Right ventricle myocardium superior (tissue), 1 donor: ENCODE data around the gene C1QTNF6. TPM values are rescaled to one million over a fixed set of nuclear protein-coding genes. Genes with fewer than 3 reads are reported as not detected.
A peak's percentile ranks its signal among the peaks of the same experiment; 100 is the strongest.
"Not testable (repeated sequence)": the region's sequence is repeated elsewhere in the genome, so short reads cannot be mapped to it uniquely, and the experiment has no call there.

Source experiments
- ATAC-seq: fragments of 200-7000 bp; cut with Tn5 transposase; one replicate; pipeline ENCODE4 v1.9.1; 2020; ENCODE audit warnings: mild to moderate bottlenecking; ENCODE audit not compliant: poor library complexity
- DNase-seq: peaks from one replicate; pipeline ENCODE4 v3.0.0-alpha.2; 2020
- intact Hi-C: fragments of 100-400 bp; cut with DNase I; formaldehyde crosslinking; loops from one replicate; pipeline ENCODE4 v1.11.2; 2022
- total RNA-seq: library from RNA; stranded (reverse); fragmentation: NEBNext Ultra II Directional; extraction: Animal tissue kit (Norgen Biotek cat#: 25700); gene quantifications from one replicate; pipeline ENCODE4 v1.2.1, GENCODE V29; 2021
- donor health status: DM: no; HTN: yes; CAD: no; lungs with severe emphysema.

Gene C1QTNF6
- total RNA-seq, 1 donor from 2014 or later = 1.5 TPM

DNA sequence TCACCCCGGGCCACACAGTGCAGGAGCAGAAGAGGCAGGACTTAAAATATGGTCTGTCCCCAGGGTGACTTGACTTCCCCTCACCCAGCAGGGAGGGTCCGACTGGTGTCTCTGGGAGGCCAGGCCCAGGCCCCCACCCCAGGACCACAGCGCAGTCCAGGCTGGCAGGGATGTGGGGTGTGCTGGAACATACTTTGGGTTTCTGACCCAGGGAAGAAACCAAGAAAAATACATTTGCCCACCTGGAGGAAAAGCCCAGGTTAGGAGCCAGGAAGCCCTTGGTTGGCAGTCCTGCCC is 5.2 kb downstream of the C1QTNF6 start:
- no peak for ATAC-seq
- DNase-seq = no peak
- intact Hi-C loops = no loop called here

GRCh38 chr22:37182101-37182948 is 5.7 kb downstream of the C1QTNF6 start:
- ATAC-seq (no peak), DNase-seq (no peak)
- intact Hi-C loops = no loop called here

- intact Hi-C loops = no loop called here
- ATAC-seq (no peak), DNase-seq (no peak)
Observed at GRCh38 chr22:37181681-37182080, 6.4 kb downstream of the C1QTNF6 start.

GRCh38 chr22:37180531-37181231 is 7.4 kb downstream of the C1QTNF6 start:
- ATAC-seq = no peak
- no peak for DNase-seq
- intact Hi-C loops = no loop called here

DNA sequence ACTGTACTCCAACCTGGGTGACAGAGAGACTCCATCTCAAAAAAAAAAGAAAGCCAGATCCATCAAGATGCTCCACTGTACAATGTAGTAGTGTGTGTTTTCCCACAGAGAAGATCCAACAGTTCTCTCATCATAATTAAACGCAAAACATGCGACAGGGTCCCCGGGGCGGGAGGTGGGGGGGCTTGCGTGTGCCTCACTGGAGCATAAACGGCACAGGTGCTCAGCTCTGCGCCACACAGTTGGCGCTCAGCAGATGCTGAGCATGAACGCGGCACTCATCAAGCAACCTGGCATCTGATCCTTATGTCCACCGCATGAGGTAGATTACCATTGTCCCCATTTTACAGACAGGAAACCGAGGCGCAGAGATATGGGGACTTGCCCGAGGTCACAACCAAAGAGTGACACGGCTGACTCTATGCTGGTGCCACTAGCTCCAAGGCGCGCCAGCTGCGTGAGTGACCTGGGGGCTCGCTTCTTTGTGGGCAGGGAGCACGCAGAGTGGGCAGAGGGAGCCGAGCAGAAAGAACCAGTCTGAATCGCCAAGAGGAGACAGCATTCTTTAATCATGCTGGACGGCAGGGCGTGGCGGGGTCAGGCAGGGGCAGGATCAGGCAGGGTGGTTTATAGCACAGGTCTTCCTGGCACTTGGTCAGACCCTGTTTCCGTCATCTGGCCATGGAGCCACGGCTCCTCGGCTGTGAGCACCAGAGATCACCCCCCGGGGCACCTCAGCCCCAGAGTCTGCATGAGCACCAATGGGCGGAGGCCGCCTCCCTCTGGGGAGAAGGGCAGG is 8.2 kb downstream of the C1QTNF6 start:
- ATAC-seq = no peak
- intact Hi-C loops = no loop called here
- no peak for DNase-seq

DNA sequence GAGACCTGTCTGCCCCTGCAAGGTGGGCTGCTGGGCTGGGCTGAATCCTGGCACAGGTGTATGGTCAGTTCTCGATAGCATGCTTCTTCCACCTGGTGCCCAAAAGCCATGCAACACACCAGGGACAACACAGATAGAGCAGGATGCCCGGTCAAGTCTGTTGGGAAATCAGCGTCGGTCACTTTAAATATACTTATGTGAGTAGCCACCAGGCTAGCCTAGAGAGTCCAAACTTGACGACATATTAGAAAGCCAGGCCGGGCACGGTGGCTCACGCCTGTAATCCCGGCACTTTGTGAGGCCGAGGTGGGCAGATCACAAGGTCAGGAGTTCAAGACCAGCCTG is 8.9 kb downstream of the C1QTNF6 start:
- ATAC-seq (no peak), DNase-seq (peak; percentile 42)
- intact Hi-C loops = no loop called here

DNA sequence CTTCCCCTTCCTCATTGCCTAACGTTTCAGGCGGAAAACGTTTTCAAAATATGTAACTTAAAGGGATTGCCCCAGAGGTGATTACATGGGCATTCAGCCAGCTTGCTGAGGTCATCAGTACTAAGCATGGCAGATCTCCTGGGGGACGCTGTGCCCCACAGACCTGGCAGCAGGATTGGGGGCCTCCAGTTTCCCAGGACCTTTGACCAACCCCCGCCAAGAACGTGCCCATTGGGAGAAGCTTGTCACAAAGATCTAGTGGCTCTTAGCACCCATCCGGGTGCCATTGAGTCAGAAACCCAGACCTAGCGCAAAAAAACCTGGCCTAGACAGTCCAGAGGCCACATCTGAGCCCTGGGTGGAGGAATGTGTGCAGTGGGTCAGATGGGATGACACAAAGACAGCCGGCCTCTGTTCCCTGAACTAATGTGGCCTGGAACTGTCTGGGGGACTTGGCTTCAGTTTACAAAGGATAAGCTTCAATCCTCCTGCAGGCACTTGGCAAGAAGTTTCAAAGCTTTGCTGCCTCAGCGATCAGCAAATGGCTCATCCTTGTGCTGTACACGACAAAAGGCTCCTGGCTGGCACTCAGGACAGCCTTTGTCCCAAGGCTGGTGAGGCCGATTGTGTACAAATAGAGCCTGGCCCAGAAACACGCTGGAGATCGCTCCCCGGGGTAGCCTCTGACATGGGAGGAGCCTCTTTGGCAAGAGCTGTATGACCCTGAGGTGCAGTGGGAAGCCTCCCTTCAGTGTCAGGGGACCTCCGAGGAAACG is 9.5 kb downstream of the C1QTNF6 start:
- intact Hi-C loops = no loop called here
- peak; percentile 5 for ATAC-seq
- DNase-seq = peak; percentile 26

DNA sequence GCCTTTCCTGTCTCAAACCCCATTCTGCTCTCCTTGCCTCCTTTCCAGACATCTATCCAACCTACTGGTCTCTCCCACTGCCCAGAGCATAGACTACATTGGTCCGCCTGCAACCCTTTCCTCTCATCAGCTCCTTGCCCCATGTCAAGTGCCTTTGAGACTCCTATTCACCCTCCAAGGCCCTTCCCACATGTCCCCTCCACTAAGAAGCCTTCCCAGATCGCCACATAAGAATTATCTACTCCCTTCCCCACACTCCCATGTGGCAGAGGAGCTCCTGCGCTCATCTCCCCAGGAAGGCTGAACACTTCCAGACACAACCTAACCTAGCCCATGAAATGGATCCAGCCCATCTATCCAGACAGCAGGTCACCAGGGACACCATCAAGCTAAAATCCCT is 10.3 kb downstream of the C1QTNF6 start:
- DNase-seq (no peak), ATAC-seq (no peak)
- intact Hi-C loops = no loop called here

DNA sequence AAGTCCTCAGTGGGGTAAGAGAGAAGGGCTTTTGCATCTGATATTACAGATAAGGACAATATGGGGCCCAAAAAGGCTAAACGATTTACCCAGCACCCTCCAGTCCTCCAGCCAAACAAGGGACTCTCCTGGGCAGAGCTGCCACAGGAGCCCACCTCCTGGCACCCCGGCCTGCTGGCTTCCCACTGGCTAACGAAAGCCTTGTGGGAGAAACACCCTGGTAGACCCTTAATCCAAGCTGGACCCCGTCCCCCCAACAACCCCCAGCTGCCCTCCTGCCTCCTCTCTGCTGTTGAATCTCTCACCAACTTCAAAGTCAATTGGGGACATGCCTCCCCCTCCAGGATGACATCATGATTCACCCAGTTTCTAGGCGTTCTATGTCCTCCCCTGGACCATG is 10.8 kb downstream of the C1QTNF6 start:
- DNase-seq = no peak
- intact Hi-C loops = no loop called here
- no peak for ATAC-seq

DNA sequence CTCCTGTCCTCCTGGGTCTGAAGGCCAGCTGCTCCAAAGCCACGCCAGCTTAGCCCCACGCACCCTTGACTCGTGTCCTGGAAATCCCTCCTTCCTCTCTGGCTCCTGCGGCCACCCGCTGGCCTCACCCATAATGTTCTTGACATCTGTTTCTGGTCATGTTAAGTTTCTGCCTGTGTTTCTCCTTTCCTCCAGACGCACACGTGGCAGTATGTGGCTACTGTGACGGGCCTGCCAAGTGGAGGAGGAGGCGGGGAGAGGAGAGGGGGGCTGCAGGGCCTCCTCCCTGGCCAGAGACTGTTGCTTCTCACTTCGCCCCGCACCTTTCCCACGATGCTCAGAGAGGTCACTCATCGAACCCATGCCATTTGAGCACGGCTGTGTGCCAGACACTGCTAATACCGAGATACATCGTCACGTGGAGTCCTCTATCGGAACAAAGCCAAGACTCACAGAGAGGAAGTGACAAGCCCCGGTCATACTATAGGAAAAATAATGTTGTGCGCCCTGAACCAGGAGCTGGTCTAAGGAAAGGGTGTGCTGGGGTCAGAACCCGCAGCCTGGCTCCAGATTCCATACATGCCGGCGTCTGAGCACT is 11.5 kb downstream of the C1QTNF6 start:
- peak; percentile 84 for ATAC-seq
- intact Hi-C loops = no loop called here
- peak; percentile 84 for DNase-seq

DNA sequence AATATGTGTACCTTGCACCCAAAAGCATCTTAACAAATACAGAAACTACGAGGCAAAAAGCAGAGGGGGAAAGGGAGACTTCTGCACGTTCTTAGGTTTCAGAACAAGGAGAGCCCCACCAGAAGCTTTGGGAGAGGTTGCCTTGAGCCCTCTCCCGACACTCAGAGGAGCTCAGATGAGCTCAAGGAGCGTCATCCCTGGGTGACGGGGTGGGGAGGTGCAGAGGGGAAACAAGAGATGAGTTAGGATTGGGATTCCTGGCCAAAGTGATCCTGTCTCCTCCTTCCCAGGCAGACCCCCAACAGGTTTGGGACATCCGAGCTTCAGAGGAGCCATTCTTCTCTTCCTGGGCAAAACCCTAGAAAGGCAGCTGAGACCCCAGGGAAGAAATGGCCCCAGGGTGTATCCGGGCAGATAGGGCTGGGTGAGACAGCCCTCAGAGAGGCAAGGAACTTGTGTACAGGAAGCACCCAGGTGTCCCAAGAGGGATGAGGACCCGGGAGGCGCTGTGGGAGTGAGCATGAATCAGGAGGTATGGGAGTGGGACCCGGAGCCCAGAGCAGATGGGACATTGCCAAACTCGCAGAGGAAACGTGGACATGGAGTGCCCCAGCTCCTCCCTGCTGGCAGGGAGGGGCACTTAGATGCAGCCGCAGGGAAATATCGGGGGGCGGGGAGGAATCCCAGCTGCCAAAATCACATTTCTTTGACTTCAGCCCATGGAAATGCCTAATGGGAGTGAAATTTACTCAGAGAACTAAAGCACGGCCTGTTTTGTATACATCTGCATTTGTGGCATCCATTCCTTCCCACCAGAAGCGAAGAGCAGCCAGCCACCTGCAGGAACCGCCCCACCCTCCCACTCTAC is 12.4 kb downstream of the C1QTNF6 start:
- intact Hi-C loops = no loop called here

GRCh38 chr22:37174964-37175363 is 13.1 kb downstream of the C1QTNF6 start:
- DNase-seq = no peak
- no peak for ATAC-seq
- intact Hi-C loops = no loop called here

More for the DNA sequence above, 12.4 kb downstream of the C1QTNF6 start:
- no peak for DNase-seq
- no peak for ATAC-seq

DNA sequence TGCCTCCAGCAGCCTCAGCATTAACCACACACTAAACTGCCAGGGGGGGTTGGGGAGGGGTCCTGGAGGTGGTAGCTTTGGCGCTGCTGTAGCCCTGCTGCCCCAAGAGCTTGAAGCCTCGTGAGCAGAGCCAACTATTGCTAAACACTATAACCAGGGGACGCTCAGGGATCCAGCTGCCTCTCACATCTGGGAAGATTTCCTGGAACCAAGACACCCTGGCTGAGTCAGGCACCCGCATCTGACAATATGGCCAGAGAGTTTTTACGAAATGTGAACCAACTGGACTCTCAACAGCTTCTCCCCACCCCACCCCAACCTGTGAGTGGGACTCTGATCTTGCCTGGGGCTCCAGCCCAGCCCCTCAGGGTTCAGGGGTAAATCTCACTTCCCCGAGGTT is 14.3 kb downstream of the C1QTNF6 start:
- intact Hi-C loops = no loop called here
- ATAC-seq (peak; percentile 65), DNase-seq (peak; percentile 68)

- intact Hi-C loops = no loop called here
- ATAC-seq (no peak), DNase-seq (no peak)
Observed at GRCh38 chr22:37172266-37173245, 15.5 kb downstream of the C1QTNF6 start.

GRCh38 chr22:37171662-37172061 is 16.4 kb downstream of the C1QTNF6 start:
- ATAC-seq (no peak), DNase-seq (no peak)
- intact Hi-C loops = no loop called here

- ATAC-seq, DNase-seq, intact Hi-C loops: not testable (repeated sequence)
Observed at GRCh38 chr22:37170689-37171405, 17.2 kb downstream of the C1QTNF6 start.
